ENCODE results near the gene SSTR3. TPM values are rescaled to one million over a fixed set of nuclear protein-coding genes. Genes with fewer than 3 reads are reported as not detected.
A peak's percentile ranks its signal among the peaks of the same experiment; 100 is the strongest.

Gene SSTR3
- total and polyA plus RNA-seq, 9 of the 15 experiments (the other 6 are each of a cell fraction or from before 2014, with no cell fraction given): 0.03 TPM; not detected in 8

- Histone ChIP-seq H3K27me3 (ENCODE audit: control insufficient read depth in 2 of 2, insufficient read depth in 2 of 2, low read length in 2 of 2) (no peaks in the 10 kb centered on the region), H3K9ac (ENCODE audit: insufficient read depth in 1 of 2, low read depth in 2 of 2, low read length in 2 of 2) (peak overlapping the region in 1 of 2 experiments; percentile 81; a peak in 2 of 4 replicates), H3K79me2 (ENCODE audit: control insufficient read depth, insufficient read depth, low read length) (peaks cover 50% of the 10 kb centered on the region), H3K4me1 (replicated peaks in 1 of 2; ENCODE audit: control insufficient read depth in 2 of 2, insufficient read depth in 2 of 2, low read length in 2 of 2) (peaks cover 29 to 52% of the 10 kb centered on the region in 2 experiments), H3K27ac (ENCODE audit: extremely low read depth, low read depth, low read length) (peak overlapping the region; percentile 88; the same call in 1 of the 3 replicates), H3K36me3 (ENCODE audit: control insufficient read depth, insufficient read depth, low read length) (peaks cover 55% of the 10 kb centered on the region; the same call in 2 of the 3 replicates), H3K9me1 (ENCODE audit: control insufficient read depth, insufficient read depth, low read length) (no peaks in the 10 kb centered on the region), H3K9me3 (replicated peaks; ENCODE audit: control insufficient read depth, insufficient read depth, low read depth, low read length) (no peaks in the 10 kb centered on the region), H4K20me1 (replicated peaks; ENCODE audit: control insufficient read depth, insufficient read depth, low read length) (no peaks in the 10 kb centered on the region; the same call in none of the 2 replicates), H3K4me3 (no peak overlapping the region), H3K4me2 (ENCODE audit: insufficient read depth, low read length) (no peak overlapping the region), H2AFZ (ENCODE audit: low read depth, low read length) (no peak overlapping the region)
- DNase-seq (ENCODE audit: extremely low read depth in 1 of 4, low spot score in 3 of 4) (no peak), ATAC-seq (no peak), FAIRE-seq (no peak)
- BruUV-seq (replicated peaks): no TSS peak
- in situ Hi-C loops (cut with MboI) (no loop called here), intact Hi-C loops (cut with micrococcal nuclease) (no loop called here)
- CTCF ChIA-PET (ENCODE audit: low intra/inter-chr PET ratio): no interaction called here
- 90% methylated on average over 2 of the region's 7 CpGs for WGBS (ENCODE audit: insufficient coverage, low coverage, missing lambda C conversion rate)
- POLR2A ChIA-PET: interaction anchor here (1.1 kb wide), 1 partner anchor 18 kb away, joined by 4 read pairs; no protein-coding TSS in a partner anchor
- no peak for TF ChIP-seq ELK1 (CRISPR knock-in tag; IDR thresholded peaks at IDR 0.05)
- TF ChIP-seq ID3 (CRISPR knock-in tag; IDR thresholded peaks at IDR 0.05): no peak
- no peak for TF ChIP-seq ID3 (tag; IDR thresholded peaks at IDR 0.05)
- no peak for TF ChIP-seq MNT (conservative IDR thresholded peaks at IDR 0.05)
- TF ChIP-seq ZNF324 (CRISPR knock-in tag; IDR thresholded peaks at IDR 0.05): no peak
- no peak for TF ChIP-seq SAFB (IDR thresholded peaks at IDR 0.05; ENCODE audit: borderline replicate concordance, low read depth, low read length)
- TF ChIP-seq POLR2G (IDR thresholded peaks at IDR 0.05; ENCODE audit: low read depth, low read length): 0 out of 2 replicates have a peak, but pooled peaks have one; percentile 44
- TF ChIP-seq, protein P1, sequence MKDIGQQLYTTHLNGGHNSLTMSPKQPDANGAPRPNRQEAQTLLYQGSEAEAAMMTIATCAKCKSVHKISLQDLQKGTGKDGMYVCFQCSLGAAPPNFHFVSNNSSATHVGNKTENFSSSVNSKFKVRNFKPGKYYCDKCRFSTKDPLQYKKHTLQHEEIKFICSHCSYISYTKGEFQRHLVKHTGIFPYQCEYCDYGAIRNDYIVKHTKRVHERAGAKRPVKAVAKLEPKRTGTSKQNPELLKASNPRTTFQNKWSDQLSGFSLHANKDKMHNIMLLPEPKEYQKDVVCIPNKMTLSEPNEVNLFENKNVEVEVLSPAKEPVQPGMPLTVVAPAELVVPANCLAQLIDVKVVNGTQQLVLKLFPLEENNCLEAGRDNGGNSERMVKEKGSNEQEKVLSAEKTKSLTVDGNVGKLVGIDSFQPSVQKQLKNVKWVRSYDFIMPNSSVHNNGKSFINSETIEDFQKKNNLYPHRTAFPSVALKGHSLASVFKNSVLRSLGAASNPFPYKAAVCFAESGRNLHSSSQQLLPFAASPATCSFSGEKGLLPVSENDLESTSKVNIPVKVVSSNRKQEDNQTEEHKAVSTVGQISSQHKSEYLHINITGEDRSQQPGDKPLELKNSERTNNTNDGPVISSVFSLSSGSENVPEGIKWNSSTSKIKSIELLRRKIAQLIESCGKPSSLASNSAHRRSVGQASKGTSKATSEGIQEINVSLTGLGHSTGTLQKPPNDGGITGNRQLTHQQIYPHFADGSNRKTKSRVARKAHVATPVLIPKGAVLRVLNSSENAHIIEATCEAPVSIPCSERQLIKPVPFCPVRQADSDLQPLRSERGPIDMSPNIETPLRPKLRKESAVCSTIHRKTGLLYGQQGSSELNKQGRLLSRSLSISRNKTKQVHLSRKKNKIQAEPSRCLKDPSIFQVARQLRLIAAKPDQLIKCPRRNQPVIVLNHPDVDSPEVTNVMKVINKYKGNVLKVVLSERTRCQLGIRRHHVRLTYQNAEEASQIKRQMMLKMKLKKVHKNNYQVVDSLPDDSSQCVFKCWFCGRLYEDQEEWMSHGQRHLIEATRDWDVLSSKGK (CRISPR knock-in tag; IDR thresholded peaks at IDR 0.05): no peak
- TF ChIP-seq WHSC1 (IDR thresholded peaks at IDR 0.05; ENCODE audit: low read length): peak; percentile 12
- no peak for TF ChIP-seq RBM22 (IDR thresholded peaks at IDR 0.05; ENCODE audit: low read depth, low read length, poor library complexity, severe bottlenecking)
- no peak for TF ChIP-seq NFE2L1 (tag; IDR thresholded peaks at IDR 0.05; ENCODE audit: borderline replicate concordance, low read depth)
- TF ChIP-seq SP2 (IDR thresholded peaks at IDR 0.05; ENCODE audit: extremely low read depth, low read depth, low read length, poor library complexity, severe bottlenecking): no peak
Observed at GRCh38 chr22:37240941-37241320, 28.7 kb upstream of the SSTR3 start.

Measured in K562 (cell line).